ENCODE data around the gene GAS6. TPM values are rescaled to one million over a fixed set of nuclear protein-coding genes. Genes with fewer than 3 reads are reported as not detected.

The GAS6 gene
- total RNA-seq, 1 experiment from 2014 or later: 49.4 TPM

DNA sequence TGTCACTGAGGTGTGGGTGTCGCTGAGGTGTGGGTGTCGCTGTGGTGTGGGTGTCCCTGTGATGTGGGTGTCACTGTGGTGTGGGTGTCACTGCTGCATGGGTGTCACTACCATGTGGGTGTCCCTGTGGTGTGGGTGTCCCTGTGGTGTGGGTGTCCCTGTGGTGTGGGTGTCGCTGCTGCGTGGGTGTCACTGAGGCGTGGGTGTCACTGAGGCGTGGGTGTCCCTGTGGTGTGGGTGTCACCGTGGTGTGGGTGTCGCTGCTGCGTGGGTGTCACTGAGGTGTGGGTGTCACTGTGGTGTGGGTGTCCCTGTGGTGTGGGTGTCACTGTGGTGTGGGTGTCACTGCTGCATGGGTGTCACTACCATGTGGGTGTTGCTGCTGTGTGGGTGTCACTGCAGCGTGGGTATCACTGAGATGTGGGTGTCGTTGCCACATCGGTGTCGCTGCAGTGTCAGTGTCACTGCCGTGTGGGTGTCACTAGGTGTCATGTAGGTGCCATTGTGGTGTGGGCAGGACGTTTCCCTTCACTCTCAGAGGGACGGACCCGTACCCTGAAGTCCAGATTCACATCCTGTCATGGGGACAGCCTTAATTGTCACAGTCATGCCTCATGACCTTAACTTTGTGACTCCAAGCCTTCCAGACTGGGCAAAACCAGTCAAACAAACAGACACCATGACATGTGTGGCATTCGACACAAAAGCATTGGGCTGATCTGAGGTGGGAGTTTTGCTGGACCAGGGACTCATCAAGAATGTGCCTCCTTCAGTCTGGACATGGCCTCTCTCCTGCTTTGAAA lies 12.7 kb upstream of the GAS6 start:
- no TSS peak for BruUV-seq (replicated peaks)
- DNase-seq (ENCODE audit: low read depth, low spot score): no peak

DNA sequence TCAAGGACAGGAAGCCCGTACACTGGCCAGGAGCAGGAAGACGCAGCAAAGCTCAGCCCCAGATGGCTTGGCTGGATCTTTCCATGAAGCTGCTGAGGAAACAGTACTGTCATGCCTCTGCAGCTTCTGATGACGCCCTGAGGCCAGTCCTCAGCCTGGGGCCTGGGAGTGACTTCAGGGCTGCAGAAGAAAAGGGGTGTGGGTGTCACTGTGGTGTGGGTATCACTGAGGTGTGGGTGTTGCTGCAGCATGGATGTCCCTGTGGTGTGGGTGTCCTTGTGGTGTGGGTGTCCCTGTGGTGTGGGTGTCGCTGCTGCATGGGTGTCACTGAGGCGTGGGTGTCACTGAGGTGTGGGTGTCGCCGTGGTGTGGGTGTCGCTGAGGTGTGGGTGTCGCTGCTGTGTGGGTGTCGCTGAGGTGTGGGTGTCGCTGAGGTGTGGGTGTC lies 12.0 kb upstream of the GAS6 start:
- BruUV-seq (replicated peaks): no TSS peak
- RAD21 ChIA-PET (ENCODE audit: low non-redundant PET in 1 of 2, low total read pairs in 2 of 2, uncharacterized antibody in 2 of 2, unreplicated experiment in 2 of 2): no interaction called here
- intact Hi-C loops (cut with micrococcal nuclease): no loop called here
- Histone ChIP-seq H3K4me2 (ENCODE audit: low read length) (no peak overlapping the region), H3K4me3 (replicated peaks in 1 of 2; ENCODE audit: low read depth in 1 of 2, low read length in 2 of 2) (no peak overlapping the region), H3K9me2 (ENCODE audit: insufficient read depth) (no peaks in the 10 kb centered on the region), H3K9ac (ENCODE audit: low read length) (no peak overlapping the region), H3K27me3 (ENCODE audit: insufficient read depth, low read length) (no peaks in the 10 kb centered on the region), H3K27ac (ENCODE audit: low read depth, low read length) (no peak overlapping the region), H3K36me3 (ENCODE audit: control insufficient read depth in 1 of 2, insufficient read depth in 2 of 2, low read length in 2 of 2) (no peaks in the 10 kb centered on the region), H3K4me1 (ENCODE audit: control insufficient read depth in 1 of 2, insufficient read depth in 2 of 2, low read length in 2 of 2) (no peaks in the 10 kb centered on the region), H3K9me3 (ENCODE audit: control insufficient read depth in 1 of 2, insufficient read depth in 1 of 2, low read depth in 1 of 2, low read length in 2 of 2) (no peaks in the 10 kb centered on the region), H2AFZ (ENCODE audit: low read depth, low read length, poor library complexity, severe bottlenecking) (no peak overlapping the region), H3K79me2 (ENCODE audit: insufficient read depth, low read length) (no peaks in the 10 kb centered on the region), H4K20me1 (ENCODE audit: insufficient read depth) (no peaks in the 10 kb centered on the region)
- POLR2A ChIA-PET: no interaction called here
- ATAC-seq (no peak), DNase-seq (ENCODE audit: low read depth, low spot score) (no peak)
- CTCF ChIA-PET: no interaction called here
- no peak for TF ChIP-seq POLR2AphosphoS5 (IDR thresholded peaks at IDR 0.05; ENCODE audit: low read depth, low read length)
- TF ChIP-seq JUND (IDR thresholded peaks at IDR 0.05): no peak
- TF ChIP-seq SIN3A (IDR thresholded peaks at IDR 0.05; ENCODE audit: low read depth): no peak
- no peak for TF ChIP-seq ZFX (IDR thresholded peaks at IDR 0.05)
- TF ChIP-seq ELF1 (IDR thresholded peaks at IDR 0.05; ENCODE audit: borderline replicate concordance, low read depth): no peak

More for the DNA sequence above, 12.7 kb upstream of the GAS6 start:
- Histone ChIP-seq H3K27me3 (ENCODE audit: insufficient read depth, low read length) (no peaks in the 10 kb centered on the region), H3K27ac (ENCODE audit: low read depth, low read length) (no peak overlapping the region), H3K9me3 (ENCODE audit: control insufficient read depth in 1 of 2, insufficient read depth in 1 of 2, low read depth in 1 of 2, low read length in 2 of 2) (no peaks in the 10 kb centered on the region), H3K9me2 (ENCODE audit: insufficient read depth) (no peaks in the 10 kb centered on the region), H3K79me2 (ENCODE audit: insufficient read depth, low read length) (no peaks in the 10 kb centered on the region), H3K4me2 (ENCODE audit: low read length) (no peak overlapping the region), H2AFZ (ENCODE audit: low read depth, low read length, poor library complexity, severe bottlenecking) (no peak overlapping the region), H4K20me1 (ENCODE audit: insufficient read depth) (no peaks in the 10 kb centered on the region), H3K4me3 (replicated peaks in 1 of 2; ENCODE audit: low read depth in 1 of 2, low read length in 2 of 2) (no peak overlapping the region), H3K9ac (ENCODE audit: low read length) (no peak overlapping the region), H3K4me1 (ENCODE audit: control insufficient read depth in 1 of 2, insufficient read depth in 2 of 2, low read length in 2 of 2) (no peaks in the 10 kb centered on the region), H3K36me3 (ENCODE audit: control insufficient read depth in 1 of 2, insufficient read depth in 2 of 2, low read length in 2 of 2) (no peaks in the 10 kb centered on the region)
- no peak for TF ChIP-seq EGR1 (IDR thresholded peaks at IDR 0.05; ENCODE audit: low read depth)
- ChIA-PET RAD21 (ENCODE audit: low non-redundant PET in 1 of 2, low total read pairs in 2 of 2, uncharacterized antibody in 2 of 2, unreplicated experiment in 2 of 2) (no interaction called here), CTCF (no interaction called here), POLR2A (no interaction called here)
- ATAC-seq: no peak
- intact Hi-C loops (cut with micrococcal nuclease): no loop called here

All from HCT116 (cell line).